GM13977 (cell line): Measurements from ENCODE around the gene EFCAB12.

ENCODE experiments used
- DNase-seq: peaks from one replicate; pipeline ENCODE4 v3.0.0; 2012; ENCODE audit warnings: low spot score
- CTCF ChIP-seq: IDR thresholded peaks from 2 replicates; pipeline ENCODE4 v1.5.1; 2012; ENCODE audit warnings: mild to moderate bottlenecking, control low read depth; ENCODE audit not compliant: insufficient read depth; ENCODE audit errors: extremely low read depth, missing control alignments
- in situ Hi-C: fragments of 300-500 bp; cut with MboI; formaldehyde crosslinking; loops from one replicate; pipeline ENCODE4 v1.12.0; 2022; ENCODE audit warnings: low sequenced_read_pairs, low pct_unique_long_range_greater_than_20kb, mixed read lengths, inconsistent platforms; ENCODE audit not compliant: unreplicated experiment

The EFCAB12 gene

GRCh38 chr3:129352650-129353588 is 75.5 kb downstream of the EFCAB12 start:
- no peak for TF ChIP-seq CTCF
- in situ Hi-C loops = no loop called here
- DNase-seq = no peak

- in situ Hi-C loops = no loop called here
- DNase-seq = no peak
- no peak for TF ChIP-seq CTCF
These were observed 76.4 kb downstream of the EFCAB12 start for GRCh38 chr3:129352045-129352444.
